Endodermal cell (in vitro differentiated cells): ENCODE data around the gene THSD4. TPM values are rescaled to one million over a fixed set of nuclear protein-coding genes. Genes with fewer than 3 reads are reported as not detected.

ENCODE experiments used
- DNase-seq: peaks from one replicate; pipeline ENCODE4 v3.0.0-alpha.2; 2017
- H3K27ac ChIP-seq: 2 replicates; pipeline ENCODE4 v1.5.1; 2013; ENCODE audit warnings: mild to moderate bottlenecking, low read depth, low read length, moderate library complexity
- H3K27me3 ChIP-seq: 2 replicates; pipeline ENCODE4 v1.6.1; 2013; ENCODE audit warnings: mild to moderate bottlenecking, low read length, moderate library complexity; ENCODE audit not compliant: insufficient read depth, control insufficient read depth, poor library complexity, severe bottlenecking
- H3K36me3 ChIP-seq: 2 replicates; pipeline ENCODE4 v1.7.0; 2013; ENCODE audit warnings: mild to moderate bottlenecking, low read length, moderate library complexity; ENCODE audit not compliant: control insufficient read depth, insufficient read depth
- H3K4me1 ChIP-seq: one replicate; pipeline ENCODE4 v1.7.0; 2013; ENCODE audit warnings: low read length; ENCODE audit not compliant: control insufficient read depth, insufficient read depth
- H3K4me3 ChIP-seq: 2 replicates; pipeline ENCODE4 v1.5.1; 2013; ENCODE audit warnings: mild to moderate bottlenecking, low read length, moderate library complexity
- H3K9ac ChIP-seq: 2 replicates; pipeline ENCODE4 v1.6.1; 2013; ENCODE audit warnings: mild to moderate bottlenecking, low read length, moderate library complexity; ENCODE audit not compliant: poor library complexity, severe bottlenecking; ENCODE audit errors: extremely low read depth
- H3K9me3 ChIP-seq: 2 replicates; pipeline ENCODE4 v1.6.1; 2013; ENCODE audit warnings: mild to moderate bottlenecking, low read length, moderate library complexity; ENCODE audit not compliant: control insufficient read depth
- H3K27ac Mint-ChIP-seq: 2 replicates; pipeline ENCODE4 v1.8.0; 2020; ENCODE audit warnings: mixed read lengths
- H3K27me3 Mint-ChIP-seq: 2 replicates; pipeline ENCODE4 v1.8.0; 2021; ENCODE audit warnings: mild to moderate bottlenecking, mixed read lengths; ENCODE audit not compliant: insufficient read depth
- H3K36me3 Mint-ChIP-seq: 2 replicates; pipeline ENCODE4 v1.8.0; 2020; ENCODE audit warnings: low read depth, mixed read lengths
- H3K4me1 Mint-ChIP-seq: 2 replicates; pipeline ENCODE4 v1.8.0; 2020; ENCODE audit warnings: mixed read lengths
- H3K4me3 Mint-ChIP-seq: 2 replicates; pipeline ENCODE4 v1.8.0; 2020; ENCODE audit warnings: mild to moderate bottlenecking, moderate library complexity, mixed read lengths
- H3K9me3 Mint-ChIP-seq: 2 replicates; pipeline ENCODE4 v1.8.0; 2020; ENCODE audit warnings: mild to moderate bottlenecking, mixed read lengths
- WGBS, 2 experiments: methylation state at CpG; one replicate each; pipeline versions ENCODE4 v1.1.5 to v1.1.7; 2013; ENCODE audit warnings: missing lambda C conversion rate in 2 of 2, mixed read lengths in 1 of 2; ENCODE audit not compliant: insufficient coverage in 1 of 2, insufficient read length in 1 of 2; 5-methylcytosine and 5-hydroxymethylcytosine counted together
- total RNA-seq, 2 donors: library from RNA; stranded (reverse); fragmentation: NEBNext Ultra II Directional in 1 of 2; extraction: Animal tissue kit (Norgen Biotek cat#: 25700) in 1 of 2; gene quantifications; 2 replicates in 1 of 2; 3 replicates in 1 of 2; pipeline ENCODE4 v1.2.1, GENCODE V29; 2021
- TF ChIP-seq, protein P1 (sequence below): fragments of 200-600 bp; sonication (generic); conservative IDR thresholded peaks from 2 replicates; pipeline ENCODE4 v1.5.0; 2021; ENCODE audit warnings: antibody characterized with exemption, mild to moderate bottlenecking

THSD4 gene
- total RNA-seq, 2 donors from 2014 or later: 4.6 to 5.4 TPM

DNA sequence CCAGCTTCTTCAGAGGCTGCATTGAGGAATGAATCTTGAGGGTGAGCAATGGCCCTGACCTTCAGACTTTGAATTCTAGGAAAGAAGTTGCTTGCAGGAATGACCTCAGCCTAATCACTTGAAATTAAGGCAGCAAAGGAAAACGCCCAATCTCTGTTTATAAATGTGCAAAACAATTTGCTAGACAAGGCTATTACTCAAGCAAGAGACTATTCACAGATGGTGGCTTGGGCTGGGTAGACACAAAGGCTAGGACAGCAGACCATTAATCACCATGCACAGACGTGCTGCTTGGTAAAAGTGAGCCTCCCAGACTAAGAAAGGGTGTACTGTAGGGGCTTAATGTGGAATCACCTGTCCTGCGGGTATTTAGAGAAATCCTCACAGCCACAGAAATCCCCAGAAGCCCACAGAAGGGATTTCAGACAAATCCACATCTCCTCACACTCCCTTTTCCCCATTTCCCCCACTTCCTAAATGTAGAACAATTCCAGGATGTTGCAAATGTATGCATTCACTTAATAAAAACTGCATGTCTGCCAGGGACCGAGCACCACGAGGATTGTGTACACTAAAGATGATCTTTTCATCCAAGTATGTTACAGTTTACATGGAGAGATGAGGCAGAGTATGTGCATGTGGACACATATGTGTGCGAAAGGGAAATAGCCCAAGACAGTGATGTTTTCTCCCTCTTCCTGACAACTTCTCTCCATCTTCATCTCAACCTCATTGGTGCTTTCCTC lies 259.5 kb downstream of the THSD4 start:
- H3K9me3 ChIP-seq: no peaks in the 10 kb centered on the region
- Mint-ChIP-seq H3K27me3 (no peaks in the 10 kb centered on the region), H3K9me3 (peaks cover 5% of the 10 kb centered on the region), H3K27ac (no peak overlapping the region), H3K4me3 (no peak overlapping the region), H3K36me3 (no peaks in the 10 kb centered on the region), H3K4me1 (no peaks in the 10 kb centered on the region)
- no peaks in the 10 kb centered on the region for H3K36me3 ChIP-seq
- H3K27ac ChIP-seq: no peak overlapping the region
- TF ChIP-seq, protein P1, sequence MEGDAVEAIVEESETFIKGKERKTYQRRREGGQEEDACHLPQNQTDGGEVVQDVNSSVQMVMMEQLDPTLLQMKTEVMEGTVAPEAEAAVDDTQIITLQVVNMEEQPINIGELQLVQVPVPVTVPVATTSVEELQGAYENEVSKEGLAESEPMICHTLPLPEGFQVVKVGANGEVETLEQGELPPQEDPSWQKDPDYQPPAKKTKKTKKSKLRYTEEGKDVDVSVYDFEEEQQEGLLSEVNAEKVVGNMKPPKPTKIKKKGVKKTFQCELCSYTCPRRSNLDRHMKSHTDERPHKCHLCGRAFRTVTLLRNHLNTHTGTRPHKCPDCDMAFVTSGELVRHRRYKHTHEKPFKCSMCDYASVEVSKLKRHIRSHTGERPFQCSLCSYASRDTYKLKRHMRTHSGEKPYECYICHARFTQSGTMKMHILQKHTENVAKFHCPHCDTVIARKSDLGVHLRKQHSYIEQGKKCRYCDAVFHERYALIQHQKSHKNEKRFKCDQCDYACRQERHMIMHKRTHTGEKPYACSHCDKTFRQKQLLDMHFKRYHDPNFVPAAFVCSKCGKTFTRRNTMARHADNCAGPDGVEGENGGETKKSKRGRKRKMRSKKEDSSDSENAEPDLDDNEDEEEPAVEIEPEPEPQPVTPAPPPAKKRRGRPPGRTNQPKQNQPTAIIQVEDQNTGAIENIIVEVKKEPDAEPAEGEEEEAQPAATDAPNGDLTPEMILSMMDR: no peak
- H3K4me3 ChIP-seq: no peak overlapping the region
- no peak overlapping the region for H3K9ac ChIP-seq
- no peaks in the 10 kb centered on the region for H3K27me3 ChIP-seq
- H3K4me1 ChIP-seq: no peaks in the 10 kb centered on the region
- no peak for DNase-seq
- 88 to 89% methylated on average over 5 to 6 of the region's 6 CpGs for WGBS, 2 experiments

DNA sequence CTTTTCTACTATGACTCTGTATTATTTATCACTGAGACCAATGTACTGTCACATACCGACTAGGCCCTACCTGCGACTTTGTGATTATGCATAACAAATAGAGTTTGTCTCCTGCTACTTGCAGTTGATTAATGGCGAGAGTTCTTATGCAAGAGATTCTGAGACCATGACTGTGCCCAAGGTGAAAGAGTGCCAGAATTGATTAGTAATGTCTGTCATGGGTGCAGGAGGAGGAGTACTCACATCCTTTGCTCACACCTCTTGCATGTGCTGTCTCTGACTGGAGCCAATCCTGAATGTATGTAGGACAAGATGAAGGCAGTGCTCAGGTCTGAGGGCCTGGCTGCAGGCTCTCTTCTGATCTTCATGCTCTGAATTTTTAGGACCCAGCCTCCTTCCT lies 260.7 kb downstream of the THSD4 start:
- no peak overlapping the region for H3K27ac Mint-ChIP-seq
- H3K27me3 Mint-ChIP-seq: no peaks in the 10 kb centered on the region
- H3K4me1 Mint-ChIP-seq: no peaks in the 10 kb centered on the region
- no peak for DNase-seq
- no peak overlapping the region for H3K9ac ChIP-seq
- H3K36me3 Mint-ChIP-seq: no peaks in the 10 kb centered on the region
- H3K9me3 ChIP-seq: no peaks in the 10 kb centered on the region
- TF ChIP-seq, protein P1: no peak
- H3K4me3 Mint-ChIP-seq: no peak overlapping the region
- H3K27me3 ChIP-seq: no peaks in the 10 kb centered on the region
- WGBS, 2 experiments: 83 to 89% methylated on average over 3 of the region's 3 CpGs
- no peak overlapping the region for H3K4me3 ChIP-seq
- H3K9me3 Mint-ChIP-seq: peaks cover 5% of the 10 kb centered on the region
- no peak overlapping the region for H3K27ac ChIP-seq
- no peaks in the 10 kb centered on the region for H3K36me3 ChIP-seq
- no peaks in the 10 kb centered on the region for H3K4me1 ChIP-seq

DNA sequence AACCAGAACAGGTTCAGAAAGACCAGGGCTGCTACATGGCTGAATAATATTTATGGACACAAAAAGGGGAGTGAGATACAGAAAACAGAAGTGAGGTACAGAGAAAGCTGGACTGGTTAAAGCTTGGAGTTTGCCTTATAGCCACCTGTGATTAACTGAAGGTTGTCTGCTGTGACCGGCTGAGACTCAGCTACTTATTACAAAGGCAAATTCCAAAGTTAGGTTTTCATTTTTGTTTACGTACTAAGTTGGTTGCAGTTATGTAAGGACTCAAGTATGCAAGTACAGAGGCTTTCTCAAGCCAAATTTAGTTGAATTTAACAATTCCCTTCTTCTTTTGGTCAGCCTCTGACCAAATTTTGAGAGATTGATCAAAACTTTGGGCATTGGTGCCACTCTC lies 264.6 kb downstream of the THSD4 start:
- TF ChIP-seq, protein P1: no peak
- Histone ChIP-seq H3K4me1 (no peaks in the 10 kb centered on the region), H3K4me3 (no peak overlapping the region), H3K9ac (no peak overlapping the region), H3K27me3 (no peaks in the 10 kb centered on the region), H3K36me3 (no peaks in the 10 kb centered on the region), H3K9me3 (no peaks in the 10 kb centered on the region), H3K27ac (no peak overlapping the region)
- H3K4me1 Mint-ChIP-seq: peaks cover under 1% of the 10 kb centered on the region
- no peak for DNase-seq
- H3K27me3 Mint-ChIP-seq: no peaks in the 10 kb centered on the region
- H3K27ac Mint-ChIP-seq: no peak overlapping the region
- 92 to 100% methylated on average over 2 of the region's 2 CpGs for WGBS, 2 experiments
- H3K9me3 Mint-ChIP-seq: peaks cover 2% of the 10 kb centered on the region
- no peaks in the 10 kb centered on the region for H3K36me3 Mint-ChIP-seq
- H3K4me3 Mint-ChIP-seq: no peak overlapping the region
